Ishikawa (cell line): ENCODE measurements around the gene EMP2.

Experiments
- CEBPB ChIP-seq: IDR thresholded peaks from 2 replicates; pipeline ENCODE4 v1.6.1; 2012
- CREB1 ChIP-seq: IDR thresholded peaks from 2 replicates; pipeline ENCODE4 v1.6.1; 2012; ENCODE audit warnings: low read depth
- EGR1 ChIP-seq: IDR thresholded peaks from 2 replicates; pipeline ENCODE4 v1.6.1; 2012
- EP300 ChIP-seq: IDR thresholded peaks from 2 replicates; pipeline ENCODE4 v1.6.1; 2012; ENCODE audit warnings: borderline replicate concordance
- FOXM1 ChIP-seq: IDR thresholded peaks from 2 replicates; pipeline ENCODE4 v1.6.1; 2012; ENCODE audit warnings: low read depth, borderline replicate concordance
- NFIC ChIP-seq: IDR thresholded peaks from 2 replicates; pipeline ENCODE4 v1.6.1; 2012
- RAD21 ChIP-seq: IDR thresholded peaks from 2 replicates; pipeline ENCODE4 v1.6.1; 2012; ENCODE audit warnings: low read depth
- REST ChIP-seq: IDR thresholded peaks from 2 replicates; pipeline ENCODE4 v1.6.1; 2012; ENCODE audit warnings: low read depth, mild to moderate bottlenecking
- TAF1 ChIP-seq: IDR thresholded peaks from 2 replicates; pipeline ENCODE4 v1.6.1; 2012; ENCODE audit warnings: low read depth, mild to moderate bottlenecking
- TCF12 ChIP-seq: IDR thresholded peaks from 2 replicates; pipeline ENCODE4 v1.6.1; 2012; ENCODE audit warnings: low read depth
- TEAD4 ChIP-seq: IDR thresholded peaks from 2 replicates; pipeline ENCODE4 v1.6.1; 2012
- YY1 ChIP-seq: IDR thresholded peaks from 2 replicates; pipeline ENCODE4 v1.6.1; 2012; ENCODE audit warnings: low read depth
- ZBTB7A ChIP-seq: IDR thresholded peaks from 2 replicates; pipeline ENCODE4 v1.6.1; 2012; ENCODE audit warnings: low read depth
- TF ChIP-seq, protein P1 (sequence below): IDR thresholded peaks from 2 replicates; pipeline ENCODE4 v1.6.1; 2012
- TF ChIP-seq, protein P2 (sequence below): IDR thresholded peaks from 2 replicates; pipeline ENCODE4 v1.6.1; 2012

The EMP2 gene

DNA sequence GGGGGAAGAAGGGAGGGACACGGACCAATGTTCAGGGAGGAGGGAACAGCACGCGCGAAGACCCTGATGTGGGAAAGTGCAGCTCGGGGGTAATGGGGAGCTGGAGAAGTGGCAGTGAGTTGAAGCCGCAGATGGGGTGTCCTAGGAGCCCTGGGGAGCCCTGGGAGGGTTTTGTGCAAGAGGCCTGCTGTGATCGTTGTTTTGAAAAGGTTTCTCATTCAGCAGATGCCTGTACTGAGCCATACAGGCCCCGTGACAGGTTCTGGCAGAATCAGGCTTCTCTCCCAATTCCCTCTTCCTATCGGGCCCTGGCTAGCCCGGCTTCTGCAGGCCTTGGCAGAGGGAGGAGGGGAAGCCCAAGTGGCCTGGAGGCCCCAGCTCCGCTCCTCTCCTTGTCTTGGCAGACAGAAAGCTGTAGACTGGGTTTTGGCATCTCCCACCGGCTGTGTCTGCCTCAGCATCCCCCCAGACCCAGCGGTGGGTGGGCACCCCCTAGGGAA lies 38.4 kb upstream of the EMP2 start:
- TF ChIP-seq, protein P1, sequence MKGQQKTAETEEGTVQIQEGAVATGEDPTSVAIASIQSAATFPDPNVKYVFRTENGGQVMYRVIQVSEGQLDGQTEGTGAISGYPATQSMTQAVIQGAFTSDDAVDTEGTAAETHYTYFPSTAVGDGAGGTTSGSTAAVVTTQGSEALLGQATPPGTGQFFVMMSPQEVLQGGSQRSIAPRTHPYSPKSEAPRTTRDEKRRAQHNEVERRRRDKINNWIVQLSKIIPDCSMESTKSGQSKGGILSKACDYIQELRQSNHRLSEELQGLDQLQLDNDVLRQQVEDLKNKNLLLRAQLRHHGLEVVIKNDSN: no peak
- TF ChIP-seq RAD21 (no peak), EP300 (no peak; the same call in 1 of the 2 replicates), YY1 (no peak), TEAD4 (no peak)
- TF ChIP-seq, protein P2, sequence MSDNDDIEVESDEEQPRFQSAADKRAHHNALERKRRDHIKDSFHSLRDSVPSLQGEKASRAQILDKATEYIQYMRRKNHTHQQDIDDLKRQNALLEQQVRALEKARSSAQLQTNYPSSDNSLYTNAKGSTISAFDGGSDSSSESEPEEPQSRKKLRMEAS: no peak

- TF ChIP-seq TCF12 (no peak), TEAD4 (no peak), ZBTB7A (no peak), RAD21 (no peak), EP300 (no peak), TAF1 (no peak), CREB1 (no peak), FOXM1 (no peak), NFIC (no peak), REST (no peak), YY1 (no peak), CEBPB (no peak), EGR1 (no peak)
- TF ChIP-seq, protein P2: no peak
- TF ChIP-seq, protein P1: no peak
Observed at GRCh38 chr16:10617662-10618420, 37.4 kb upstream of the EMP2 start.

DNA sequence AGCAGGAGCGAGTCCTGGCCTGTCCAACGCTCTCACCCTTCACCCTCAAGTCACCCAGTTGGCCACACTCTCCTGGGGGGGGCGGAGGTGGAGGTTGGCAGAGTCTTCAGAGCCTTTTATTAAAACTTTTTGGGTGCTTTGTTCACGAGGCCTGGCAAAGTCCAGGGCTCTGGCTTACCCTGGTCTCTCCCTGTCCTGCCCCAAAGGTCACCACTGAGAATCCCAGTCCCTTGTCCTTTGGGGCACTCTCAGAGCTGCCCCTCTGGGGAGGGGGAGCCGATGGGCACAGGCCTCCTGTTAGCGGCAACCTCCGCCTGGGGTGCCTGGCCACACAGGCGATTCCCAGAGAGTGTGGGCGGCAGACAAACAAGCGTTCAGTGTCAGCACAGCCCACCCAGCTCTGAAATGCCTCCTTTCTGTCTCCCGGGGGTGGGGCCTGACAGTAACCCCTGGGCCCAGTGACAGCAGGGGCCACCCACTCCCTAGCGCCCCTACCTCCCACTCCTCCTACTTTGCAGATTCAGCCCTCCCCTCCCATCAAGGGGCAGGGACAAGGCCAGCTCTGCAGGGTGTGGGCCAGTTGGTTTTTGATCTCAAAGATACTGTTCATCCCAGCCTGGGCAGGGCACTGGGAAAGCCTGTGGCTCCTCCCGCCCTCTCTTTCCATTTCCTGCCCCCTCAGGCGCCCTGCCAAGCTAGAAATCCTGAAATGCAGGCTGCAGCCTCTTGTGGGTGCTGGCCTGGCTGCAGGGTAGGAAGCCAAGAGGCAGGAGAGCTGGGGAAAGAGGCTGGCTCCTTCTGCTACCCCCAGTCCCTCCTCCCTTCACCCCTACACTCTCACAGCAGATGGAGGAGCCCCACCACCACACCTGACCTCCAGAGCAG lies 36.6 kb upstream of the EMP2 start:
- 0 out of 2 replicates have a peak, but pooled peaks have one; percentile 18 for TF ChIP-seq TEAD4
- no peak for TF ChIP-seq YY1
- TF ChIP-seq ZBTB7A: no peak
- peak; percentile 3; the same call in 1 of the 2 replicates for TF ChIP-seq TAF1
- TF ChIP-seq, protein P2: no peak
- peak; percentile 86 for TF ChIP-seq NFIC
- TF ChIP-seq REST: no peak
- TF ChIP-seq TCF12: peak; percentile 71
- no peak for TF ChIP-seq FOXM1
- TF ChIP-seq EGR1: peak; percentile 48; the same call in 1 of the 2 replicates
- no peak; the same call in 1 of the 2 replicates for TF ChIP-seq EP300
- TF ChIP-seq, protein P1: no peak
- no peak; the same call in 1 of the 2 replicates for TF ChIP-seq RAD21
- no peak for TF ChIP-seq CEBPB
- TF ChIP-seq CREB1: no peak

DNA sequence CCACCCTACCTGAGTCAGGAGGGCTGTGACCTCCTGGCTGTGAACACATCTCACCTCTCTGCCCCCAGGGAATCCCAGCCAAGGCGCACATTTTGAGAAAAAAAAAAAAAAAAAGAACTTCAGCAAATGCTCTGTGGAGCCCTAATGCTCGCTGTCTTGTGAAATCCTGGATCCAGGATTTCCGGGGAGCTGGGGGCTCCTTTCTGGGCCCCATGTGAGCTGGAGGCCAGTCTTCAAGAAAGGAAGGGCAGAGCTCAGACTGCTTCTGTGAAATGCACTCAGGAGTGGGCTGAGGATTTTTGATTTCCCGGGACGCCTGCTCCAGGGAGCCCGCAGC lies 36.0 kb upstream of the EMP2 start:
- no peak for TF ChIP-seq RAD21
- TF ChIP-seq NFIC: no peak
- TF ChIP-seq TAF1: no peak
- no peak for TF ChIP-seq FOXM1
- TF ChIP-seq, protein P2: no peak
- no peak for TF ChIP-seq TEAD4
- TF ChIP-seq EP300: no peak
- no peak for TF ChIP-seq YY1
- TF ChIP-seq ZBTB7A: no peak
- no peak for TF ChIP-seq CEBPB
- TF ChIP-seq EGR1: no peak
- no peak for TF ChIP-seq REST
- TF ChIP-seq CREB1: no peak
- TF ChIP-seq, protein P1: no peak
- no peak for TF ChIP-seq TCF12
